Psoas muscle (tissue), 8 donors: ENCODE data around the gene FERMT3. TPM values are rescaled to one million over a fixed set of nuclear protein-coding genes. Genes with fewer than 3 reads are reported as not detected.
A peak's percentile ranks its signal among the peaks of the same experiment; 100 is the strongest.

Source experiments
- ATAC-seq, 4 donors: fragments of 200-7000 bp; cut with Tn5 transposase; one replicate each; pipeline ENCODE4 v1.9.1; 2020; ENCODE audit warnings: moderate library complexity in 3 of 4, mild to moderate bottlenecking in 2 of 4
- DNase-seq, 2 donors: peaks; one replicate each; pipeline ENCODE4 v3.0.0-alpha.2; 2020
- H3K27ac ChIP-seq: fragments of 200-600 bp; one replicate; pipeline ENCODE4 v1.8.0; 2022
- H3K27me3 ChIP-seq, 3 donors: fragments of 200-600 bp in 1 of 3; one replicate each; pipeline versions ENCODE4 v1.6.1 to v1.8.0; 2013 to 2022; ENCODE audit warnings: low read length in 2 of 3, mild to moderate bottlenecking in 2 of 3, moderate library complexity in 1 of 3; ENCODE audit not compliant: insufficient read depth in 3 of 3
- H3K36me3 ChIP-seq, 2 donors: fragments of 200-600 bp in 1 of 2; one replicate each; pipeline versions ENCODE4 v1.6.1 to v1.8.0; 2013 to 2022; ENCODE audit warnings: low read depth in 1 of 2, mild to moderate bottlenecking in 1 of 2, moderate library complexity in 1 of 2; ENCODE audit not compliant: insufficient read depth in 1 of 2
- H3K4me1 ChIP-seq: fragments of 200-600 bp; one replicate; pipeline ENCODE4 v1.8.0; 2022
- H3K4me3 ChIP-seq: fragments of 200-600 bp; one replicate; pipeline ENCODE4 v1.8.0; 2022; ENCODE audit warnings: mild to moderate bottlenecking
- H3K9me3 ChIP-seq: fragments of 200-600 bp; one replicate; pipeline ENCODE4 v1.8.0; 2022
- WGBS, 3 donors: extraction: QIAGEN DNeasy Blood & Tissue Kit; methylation state at CpG; one replicate each; pipeline versions ENCODE4 v1.1.6 to v1.1.7; 2013; 5-methylcytosine and 5-hydroxymethylcytosine counted together
- intact Hi-C, 2 donors: fragments of 100-400 bp; cut with DNase I; formaldehyde crosslinking; loops; one replicate each; pipeline versions ENCODE4 v1.11.0 to v1.14.2; 2022
- polyA plus RNA-seq, 3 donors: library from polyadenylated mRNA; stranded (reverse); fragments of 200-250 nt; gene quantifications; one replicate each; pipeline ENCODE4 v1.2.3, GENCODE V29; 2013
- total RNA-seq, 4 donors: library from RNA; stranded (reverse); fragmentation: NEBNext Ultra II Directional in 2 of 4; extraction: Animal tissue kit (Norgen Biotek cat#: 25700) in 2 of 4; gene quantifications; one replicate each; pipeline versions ENCODE4 v1.2.1 to v1.2.4, GENCODE V29; 2021 to 2023
- TF ChIP-seq, protein P1 (sequence below): fragments of 200-600 bp; IDR thresholded peaks from one replicate; pipeline ENCODE4 v1.8.0; 2022; ENCODE audit warnings: antibody characterized with exemption
- donor health status: healthy with polysubstance abuse.
- donor health status: DM: no; HTN: no; CAD: no; lungs with moderate emphysema.
- donor health status: Bipolar disorder and iron deficiency.
- donor health status: healthy.
- donor health status: DM: yes; HTN: yes; CAD: no.
- donor health status: DM: no; HTN: no; CAD: no.
- donor health status: DM: no; HTN: no; CAD: no.
- donor health status: DM: yes; HTN: yes; CAD: no.

Gene FERMT3
- total and polyA plus RNA-seq, 7 donors = 2.5 to 11.7 (median 6.7) TPM

GRCh38 chr11:64253043-64253442 lies 46.5 kb downstream of the FERMT3 start:
- Histone ChIP-seq H3K4me3 (peak overlapping the region; percentile 89), H3K4me1 (peaks cover 32% of the 10 kb centered on the region), H3K9me3 (no peaks in the 10 kb centered on the region), H3K27ac (peak overlapping the region; percentile 6), H3K36me3 (peaks cover 0 to 36% of the 10 kb centered on the region in 2 donors), H3K27me3 (no peaks in the 10 kb centered on the region)
- ATAC-seq (no peak), DNase-seq (peak in 1 of 2 donors; percentile 41)
- 72 to 73% (median 73%) methylated on average over 8 of the region's 8 CpGs for WGBS, 3 donors
- intact Hi-C loops = loop anchor here in 1 of 2 donors (2.0 to 5.0 kb wide), 2 partner anchors 16 to 49 kb away; partner anchors contain the start of gene CATSPERZ
- TF ChIP-seq, protein P1, sequence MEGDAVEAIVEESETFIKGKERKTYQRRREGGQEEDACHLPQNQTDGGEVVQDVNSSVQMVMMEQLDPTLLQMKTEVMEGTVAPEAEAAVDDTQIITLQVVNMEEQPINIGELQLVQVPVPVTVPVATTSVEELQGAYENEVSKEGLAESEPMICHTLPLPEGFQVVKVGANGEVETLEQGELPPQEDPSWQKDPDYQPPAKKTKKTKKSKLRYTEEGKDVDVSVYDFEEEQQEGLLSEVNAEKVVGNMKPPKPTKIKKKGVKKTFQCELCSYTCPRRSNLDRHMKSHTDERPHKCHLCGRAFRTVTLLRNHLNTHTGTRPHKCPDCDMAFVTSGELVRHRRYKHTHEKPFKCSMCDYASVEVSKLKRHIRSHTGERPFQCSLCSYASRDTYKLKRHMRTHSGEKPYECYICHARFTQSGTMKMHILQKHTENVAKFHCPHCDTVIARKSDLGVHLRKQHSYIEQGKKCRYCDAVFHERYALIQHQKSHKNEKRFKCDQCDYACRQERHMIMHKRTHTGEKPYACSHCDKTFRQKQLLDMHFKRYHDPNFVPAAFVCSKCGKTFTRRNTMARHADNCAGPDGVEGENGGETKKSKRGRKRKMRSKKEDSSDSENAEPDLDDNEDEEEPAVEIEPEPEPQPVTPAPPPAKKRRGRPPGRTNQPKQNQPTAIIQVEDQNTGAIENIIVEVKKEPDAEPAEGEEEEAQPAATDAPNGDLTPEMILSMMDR = no peak

DNA sequence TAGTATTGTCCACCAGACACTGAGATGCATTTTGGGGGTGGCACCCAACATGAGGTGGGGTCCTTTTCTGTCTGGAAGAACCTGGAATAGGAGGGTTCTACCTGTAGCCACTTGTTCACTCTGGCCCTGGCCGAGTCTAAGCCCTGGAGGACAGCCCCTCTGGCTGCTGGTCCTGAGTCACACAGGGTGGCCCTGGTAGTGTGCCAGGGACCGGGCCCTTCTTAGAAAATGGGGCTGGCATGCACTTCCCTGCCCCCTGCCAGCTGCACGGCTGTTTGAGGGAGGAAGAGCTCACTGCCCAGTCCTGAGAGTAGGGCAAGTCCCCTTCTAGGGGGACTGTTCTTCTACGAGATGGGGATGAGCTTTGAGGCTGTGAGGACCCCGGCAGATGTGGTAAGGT lies 47.0 kb downstream of the FERMT3 start:
- Histone ChIP-seq H3K9me3 (no peaks in the 10 kb centered on the region), H3K4me1 (peaks cover 29% of the 10 kb centered on the region), H3K4me3 (peak overlapping the region; percentile 89), H3K27me3 (no peaks in the 10 kb centered on the region), H3K27ac (peak overlapping the region; percentile 6), H3K36me3 (peaks cover 0 to 41% of the 10 kb centered on the region in 2 donors)
- TF ChIP-seq, protein P1 = no peak
- WGBS, 3 donors = 22 to 45% (median 25%) methylated on average over 5 of the region's 5 CpGs
- ATAC-seq = peak; percentile 30 to 63 (median 38)
- peak; percentile 58 to 83 for DNase-seq
- intact Hi-C loops = loop anchor here in 1 of 2 donors (2.0 to 5.0 kb wide), 2 partner anchors 15 to 49 kb away; partner anchors contain the start of gene CATSPERZ

- DNase-seq (peak in 1 of 2 donors; percentile 53), ATAC-seq (no peak)
- Histone ChIP-seq H3K27me3 (no peaks in the 10 kb centered on the region), H3K4me3 (no peak overlapping the region), H3K4me1 (peaks cover 29% of the 10 kb centered on the region), H3K9me3 (no peaks in the 10 kb centered on the region), H3K27ac (no peak overlapping the region), H3K36me3 (peaks cover 0 to 49% of the 10 kb centered on the region in 2 donors)
- 84 to 89% (median 86%) methylated on average over 6 to 7 of the region's 7 CpGs for WGBS, 3 donors
- intact Hi-C loops = loop anchor here in 1 of 2 donors (5.0 kb wide), 1 partner anchor 48 kb away; the partner anchor contains the start of gene CATSPERZ
- TF ChIP-seq, protein P1 = no peak
These were observed 47.8 kb downstream of the FERMT3 start for GRCh38 chr11:64254326-64254725.

DNA sequence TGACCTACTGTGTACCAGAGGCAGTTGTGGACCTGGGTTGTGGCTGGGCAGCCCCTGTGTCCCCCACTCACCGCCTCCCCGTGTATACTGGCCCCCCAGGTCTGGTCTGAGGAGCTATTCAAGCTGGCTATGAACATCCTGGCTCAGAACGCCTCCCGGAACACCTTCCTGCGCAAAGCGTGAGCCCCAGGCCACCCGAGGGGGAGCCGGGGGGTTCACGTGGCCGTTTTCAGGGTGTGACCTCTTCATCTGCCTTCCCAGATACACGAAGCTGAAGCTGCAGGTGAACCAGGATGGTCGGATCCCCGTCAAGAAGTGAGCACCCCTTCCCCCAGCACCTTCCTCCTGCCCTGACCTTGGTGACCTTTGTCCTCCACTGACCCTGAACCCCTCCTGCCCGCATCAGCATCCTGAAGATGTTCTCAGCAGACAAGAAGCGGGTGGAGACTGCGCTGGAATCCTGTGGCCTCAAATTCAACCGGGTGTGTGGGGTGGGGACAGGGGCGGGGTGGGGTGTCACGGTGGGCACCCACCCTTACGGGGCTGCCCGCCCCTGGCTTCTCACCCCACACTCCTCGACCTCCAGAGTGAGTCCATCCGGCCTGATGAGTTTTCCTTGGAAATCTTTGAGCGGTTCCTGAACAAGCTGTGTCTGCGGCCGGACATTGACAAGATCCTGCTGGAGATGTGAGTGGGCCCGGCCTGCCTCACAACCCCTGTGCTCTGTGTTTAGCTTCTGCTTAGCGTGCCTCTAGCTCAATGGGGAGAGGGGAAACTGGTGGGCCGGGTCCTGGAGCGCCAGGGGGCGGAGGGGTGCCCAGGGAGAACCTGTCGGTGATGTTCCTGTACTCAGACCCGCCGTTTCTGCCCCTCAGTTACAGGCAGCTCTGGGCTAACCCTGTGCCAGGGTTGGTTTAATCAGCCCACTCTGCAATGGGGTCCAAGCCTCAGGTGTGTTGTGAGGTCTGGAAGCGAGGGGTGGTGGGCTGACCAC lies 48.9 kb downstream of the FERMT3 start:
- H3K27me3 ChIP-seq = no peaks in the 10 kb centered on the region
- H3K27ac ChIP-seq = no peak overlapping the region
- no peak overlapping the region for H3K4me3 ChIP-seq
- TF ChIP-seq, protein P1 = no peak
- H3K9me3 ChIP-seq = no peaks in the 10 kb centered on the region
- DNase-seq = no peak
- ATAC-seq = no peak
- H3K36me3 ChIP-seq = peaks cover 0 to 57% of the 10 kb centered on the region in 2 donors
- peaks cover 29% of the 10 kb centered on the region for H3K4me1 ChIP-seq
- 90 to 93% (median 92%) methylated on average over 35 of the region's 35 CpGs for WGBS, 3 donors
- intact Hi-C loops = no loop called here
